Fibroblast of skin of left biceps (primary cell): ENCODE measurements around the gene CLEC16A.
"Not testable (repeated sequence)": the region's sequence is repeated elsewhere in the genome, so short reads cannot be mapped to it uniquely, and the experiment has no call there.

Experiments used
- DNase-seq, 2 experiments: peaks; one replicate each; pipeline ENCODE4 v3.0.0-alpha.2; 2013; ENCODE audit warnings: low read depth in 2 of 2

The CLEC16A gene

DNA sequence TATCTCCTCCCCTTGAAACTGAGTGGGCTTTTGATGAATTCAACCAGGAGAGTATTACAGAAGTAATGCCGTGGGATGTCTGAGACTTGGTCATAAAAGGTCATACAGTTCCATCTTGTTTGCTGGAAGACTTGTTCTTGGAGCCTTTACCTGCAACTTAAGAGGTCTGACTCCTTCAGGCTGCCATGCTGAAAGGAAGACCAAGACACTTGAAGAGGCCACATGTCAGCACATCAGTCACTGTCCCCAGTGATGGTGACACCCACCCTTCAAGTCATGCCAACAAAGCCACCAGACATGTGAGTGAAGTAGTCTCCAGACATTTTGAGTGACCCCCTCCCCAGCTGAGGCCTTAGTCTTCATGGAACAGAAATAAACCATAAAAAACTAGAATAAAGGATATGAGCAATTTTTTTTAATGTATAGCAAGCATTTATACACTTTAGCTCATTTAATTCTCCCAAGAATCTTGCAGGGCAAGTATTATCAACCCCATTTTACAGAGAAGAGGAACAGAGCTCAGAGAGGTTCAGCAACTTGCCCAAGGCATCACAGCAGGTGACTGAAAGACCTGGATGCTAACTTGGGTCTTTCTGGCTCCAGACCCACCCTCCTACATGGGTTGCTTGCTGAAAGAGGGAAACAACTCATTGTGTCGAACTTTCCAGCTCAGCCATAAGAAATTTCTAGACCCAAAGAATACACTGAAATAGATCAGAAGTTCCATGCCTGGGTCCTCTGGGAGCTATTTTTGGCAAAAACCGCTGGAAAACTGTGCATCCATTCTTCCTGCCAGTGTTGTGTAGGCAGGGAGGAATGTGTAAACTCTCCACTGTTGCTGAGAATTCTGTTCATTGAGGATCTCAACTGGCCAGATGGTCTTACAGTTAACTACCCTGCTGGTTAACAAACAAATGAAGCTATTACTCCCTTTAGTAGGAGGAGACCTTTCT lies 273.6 kb downstream of the CLEC16A start:
- DNase-seq = no peak

DNA sequence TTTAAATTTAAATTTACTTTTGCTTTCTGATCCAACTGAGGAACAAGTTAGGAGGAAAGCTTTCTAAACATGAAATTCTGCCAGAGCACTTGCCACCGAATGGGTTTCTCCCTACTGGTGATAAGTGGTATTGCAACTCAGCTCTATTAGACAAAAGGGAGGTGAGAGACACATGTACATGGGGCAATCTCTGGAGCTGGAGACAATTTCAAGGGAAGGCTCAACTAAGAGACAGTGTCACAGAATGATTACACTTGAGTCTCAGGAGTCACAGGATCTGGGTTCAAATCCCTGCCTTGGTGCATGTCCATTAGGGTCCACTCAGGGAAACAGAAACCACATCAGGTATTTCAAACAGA lies 274.2 kb downstream of the CLEC16A start:
- no peak for DNase-seq

DNA sequence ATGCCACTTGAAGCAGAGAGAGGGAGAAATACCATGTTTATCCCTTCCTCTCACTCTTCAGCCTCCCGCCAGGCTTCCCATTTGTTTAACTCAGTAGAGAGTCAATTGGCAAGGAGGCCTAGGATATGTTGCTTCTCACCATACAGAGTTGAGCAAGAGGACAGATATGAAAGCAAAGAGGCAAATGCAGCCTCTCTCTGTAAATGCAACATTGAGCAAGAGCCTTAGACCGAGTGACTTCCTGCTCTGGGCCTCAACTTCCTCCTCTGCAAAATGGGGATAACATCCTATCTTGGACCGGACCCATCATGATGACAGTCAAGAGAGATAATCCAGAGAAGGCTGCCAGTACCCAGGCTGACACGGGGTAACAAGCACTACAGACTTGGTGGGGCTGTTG lies 274.8 kb downstream of the CLEC16A start:
- no peak for DNase-seq

DNA sequence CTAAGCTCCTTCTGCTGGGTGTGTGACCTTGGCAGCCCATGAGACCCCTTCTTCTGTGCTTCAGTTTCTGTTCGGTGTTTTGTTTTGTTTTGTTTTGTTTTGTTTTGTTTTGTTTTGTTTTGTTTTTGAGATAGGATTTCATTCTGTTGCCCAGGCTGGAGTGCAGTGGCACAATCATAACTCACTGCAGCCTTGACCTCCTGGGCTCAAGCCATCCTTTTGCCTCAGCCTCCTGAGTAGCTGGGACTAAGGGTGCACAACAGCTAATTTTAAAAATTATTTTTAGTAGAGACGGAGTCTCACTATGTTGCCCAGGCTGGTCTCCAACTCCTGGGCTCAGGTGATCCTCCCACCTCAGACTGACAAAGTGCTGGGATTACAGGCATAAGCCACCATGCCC lies 276.1 kb downstream of the CLEC16A start:
- not testable (repeated sequence) for DNase-seq

DNA sequence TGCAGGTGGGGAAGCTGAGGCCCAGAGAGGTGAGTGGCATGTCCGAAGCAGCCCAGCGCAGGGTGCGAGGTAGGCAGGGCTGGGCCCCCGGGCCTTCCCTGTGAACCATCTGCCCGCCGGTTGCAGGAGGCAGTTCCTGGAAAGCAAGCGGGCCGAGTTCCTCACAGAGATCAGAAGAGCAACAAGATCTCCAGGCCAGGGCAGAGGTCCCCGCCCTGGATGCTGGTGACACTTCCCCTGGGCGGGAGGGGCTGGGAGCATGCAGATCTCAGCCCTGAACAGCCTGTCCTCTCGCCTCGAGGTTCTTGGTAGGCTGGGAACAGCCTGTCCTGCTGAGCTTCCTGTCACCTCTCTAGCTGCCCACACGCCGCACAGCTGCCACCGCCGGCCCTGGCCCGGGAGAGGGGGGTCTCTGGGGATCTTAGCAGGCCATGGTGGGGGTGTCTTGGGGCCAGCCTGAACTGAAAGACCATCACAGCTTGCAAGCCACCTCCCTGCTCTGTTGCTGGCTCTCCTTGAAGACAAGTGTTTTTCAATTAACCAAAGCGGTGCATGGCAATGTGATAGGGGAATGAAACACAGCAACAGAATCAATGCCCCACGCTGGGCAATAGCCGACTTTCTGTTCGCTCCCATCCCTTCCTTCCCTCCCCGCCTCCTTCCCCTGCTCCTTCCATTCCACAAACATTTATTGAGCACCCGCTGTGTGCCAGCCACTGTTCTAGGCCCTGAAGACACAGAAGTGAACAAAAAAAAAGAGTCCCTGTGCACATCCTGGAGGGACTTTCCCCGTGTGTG lies 279.9 kb downstream of the CLEC16A start:
- DNase-seq = no peak

DNA sequence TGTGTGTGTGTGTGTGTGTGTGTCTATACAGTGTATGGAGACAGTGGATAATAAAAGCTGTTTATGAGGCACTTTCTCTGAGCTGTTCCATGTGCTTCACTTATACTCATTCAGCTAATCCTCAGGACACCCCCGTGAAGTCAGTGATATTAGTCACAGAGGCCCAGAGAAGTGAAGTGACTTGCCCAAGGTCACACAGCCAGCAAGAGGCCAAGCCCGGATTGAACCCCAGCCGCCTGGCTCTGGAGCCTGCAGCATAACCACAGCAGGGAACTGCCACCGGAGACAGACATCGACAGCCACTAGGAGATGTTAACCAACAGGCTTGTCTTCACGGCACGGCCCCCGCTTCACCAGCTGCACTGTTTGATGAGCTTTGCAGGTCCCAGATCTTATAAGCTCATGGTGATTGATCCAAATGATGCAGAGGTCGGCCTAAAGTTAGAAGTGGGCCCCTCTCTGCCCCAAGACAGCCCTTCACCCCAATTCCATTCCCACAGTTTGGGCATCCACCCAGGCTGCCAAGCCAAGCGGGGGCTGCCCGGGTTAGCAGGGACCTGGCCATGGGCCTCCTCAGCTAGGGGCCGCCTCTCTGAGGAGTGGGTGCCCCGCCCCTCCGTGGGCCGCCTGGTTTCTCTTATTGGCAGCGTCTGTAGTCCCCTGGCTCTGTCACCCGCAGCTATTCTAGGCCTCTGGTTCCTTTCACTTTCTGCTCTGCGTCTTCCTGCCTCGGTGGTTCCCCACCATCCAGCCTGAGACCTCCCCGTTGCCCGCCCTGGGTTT lies 280.7 kb downstream of the CLEC16A start:
- no peak for DNase-seq

DNA sequence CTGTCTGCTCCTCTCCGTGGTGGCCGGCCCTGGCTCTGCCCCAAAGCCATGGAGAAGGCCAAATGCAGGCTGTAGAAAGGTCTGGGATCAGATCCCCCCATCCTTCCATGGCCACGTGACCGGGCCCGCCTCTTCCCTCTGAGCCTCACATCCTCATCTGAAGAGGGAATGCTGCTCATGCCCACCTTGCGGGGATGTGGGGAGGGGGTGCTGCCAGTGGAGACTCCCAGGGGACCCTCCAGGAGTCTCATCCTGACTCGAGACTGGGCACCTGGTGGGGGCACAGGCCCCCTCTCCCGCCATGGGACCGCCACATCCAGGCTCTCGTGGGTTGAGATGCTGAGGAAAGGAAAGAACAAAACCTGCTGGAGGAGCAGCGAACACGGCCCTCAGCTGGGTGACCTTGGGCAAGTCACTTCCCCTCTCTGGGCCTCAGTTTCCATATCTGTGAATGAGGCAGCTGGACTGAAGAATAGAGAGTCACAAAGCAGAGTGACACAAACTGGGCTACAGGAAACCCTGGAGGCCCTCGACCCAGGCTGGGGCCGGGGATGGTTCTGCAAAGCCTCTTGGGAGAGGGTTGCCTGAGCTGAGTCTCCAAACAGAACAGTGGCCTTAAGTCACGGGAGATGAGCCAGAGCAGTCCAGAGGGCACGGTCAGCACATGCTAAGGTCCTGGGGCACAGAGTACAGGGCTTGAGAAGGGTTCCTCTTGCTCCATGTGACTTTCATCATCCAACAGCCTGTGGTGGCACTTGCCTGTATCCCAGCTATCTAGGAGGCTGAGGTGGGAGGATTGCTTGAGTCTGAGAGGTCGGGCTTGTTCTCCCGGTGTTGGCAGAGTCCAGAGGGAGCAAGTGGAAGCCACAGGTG lies 281.5 kb downstream of the CLEC16A start:
- DNase-seq = no peak

DNA sequence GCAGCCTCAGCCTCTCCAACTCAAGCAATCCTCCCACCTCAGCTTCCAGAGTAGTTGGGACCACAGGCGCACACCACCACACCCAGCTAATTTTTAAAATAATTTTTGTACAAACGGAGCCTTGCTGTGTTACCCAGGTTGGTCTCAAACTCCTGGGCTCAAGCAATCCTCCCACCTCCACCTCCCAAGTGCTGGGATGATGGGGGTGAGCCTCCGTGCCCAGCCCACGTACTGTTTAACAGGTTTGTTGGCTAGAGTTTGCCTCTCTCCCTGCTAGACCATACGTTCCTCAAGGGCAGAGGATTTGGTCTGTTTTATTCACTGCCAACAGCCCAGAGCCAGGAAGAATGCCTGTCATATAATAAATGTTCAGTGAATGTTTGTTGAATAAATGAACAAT lies 285.1 kb downstream of the CLEC16A start:
- no peak for DNase-seq

DNA sequence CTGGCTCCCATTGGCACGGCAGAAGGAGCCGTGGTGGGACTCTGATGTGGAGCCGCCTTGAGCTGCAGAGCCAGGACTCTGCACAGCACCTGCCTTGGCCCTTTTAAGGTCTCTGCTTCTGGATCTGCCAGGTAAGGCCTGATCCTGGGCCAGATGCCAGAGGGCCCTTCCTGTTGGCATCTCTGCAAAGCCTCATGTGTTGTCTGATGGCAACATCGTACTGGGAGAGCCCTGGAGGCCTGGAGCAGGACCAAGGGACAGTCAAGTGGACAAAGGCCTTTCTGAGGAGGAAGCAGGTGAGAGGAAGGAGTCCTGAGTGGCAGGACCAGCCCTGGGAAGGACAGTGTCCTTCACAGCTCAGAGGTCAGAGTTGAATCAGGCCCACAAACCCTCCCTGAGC lies 285.5 kb downstream of the CLEC16A start:
- DNase-seq = no peak

DNA sequence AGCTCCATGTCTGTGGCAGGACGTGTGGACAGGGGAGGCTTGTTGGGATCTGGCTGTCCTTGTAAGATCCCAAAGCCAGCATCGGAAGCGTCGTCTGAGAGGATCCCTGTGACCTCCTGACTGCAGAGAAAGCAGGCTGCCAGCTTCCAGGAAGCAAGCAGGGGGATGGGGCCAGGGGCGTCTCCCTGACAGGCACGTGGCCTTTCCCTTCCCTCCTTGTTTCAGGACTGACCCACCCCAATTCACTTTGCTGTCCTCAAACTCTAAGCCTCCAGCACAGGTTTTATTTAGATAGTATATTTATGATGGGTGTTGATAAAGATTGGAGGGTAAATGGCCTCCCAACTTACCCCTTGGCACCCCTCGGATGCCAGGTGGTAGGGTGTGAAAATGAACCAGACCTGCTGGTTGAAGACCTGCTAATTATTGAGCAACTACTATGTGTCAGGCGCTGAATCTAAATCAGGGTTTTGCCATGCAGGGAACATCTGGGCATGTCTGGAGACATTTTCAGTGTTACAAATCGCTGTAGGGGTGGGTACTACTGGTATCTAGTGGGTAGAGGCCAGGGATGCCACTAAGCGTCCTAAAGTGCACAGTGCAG lies 287.1 kb downstream of the CLEC16A start:
- DNase-seq = no peak
